GM23248 (cell line): ENCODE measurements around the gene ADGRD1.

Experiments used
- EZH2 ChIP-seq: fragments of 200-600 bp; sonication (generic); IDR thresholded peaks from 2 replicates; pipeline ENCODE4 v1.6.1; 2018; ENCODE audit warnings: antibody characterized with exemption, mild to moderate bottlenecking; ENCODE audit not compliant: insufficient read depth, poor library complexity, severe bottlenecking
- EZH2phosphoT487 ChIP-seq: fragments of 200-600 bp; sonication (generic); IDR thresholded peaks from 2 replicates; pipeline ENCODE4 v1.6.1; 2018; ENCODE audit warnings: antibody characterized with exemption, moderate library complexity, mild to moderate bottlenecking, low read depth; ENCODE audit not compliant: insufficient read depth

- TF ChIP-seq EZH2phosphoT487 (no peak), EZH2 (no peak)
These were observed 23.5 kb downstream of the ADGRD1 start for GRCh38 chr12:130977046-130977742.
